ENCODE results near the gene KLHL20. TPM values are rescaled to one million over a fixed set of nuclear protein-coding genes. Genes with fewer than 3 reads are reported as not detected.

The KLHL20 gene
- total and polyA plus RNA-seq, 2 of the 8 experiments (the other 6 are each of a cell fraction or from before 2014, with no cell fraction given), result 4.9 to 12.3 TPM

- no peak overlapping the region for H4K5ac ChIP-seq (ENCODE audit: insufficient read length, low read depth, low read length)
- H3K27me3 ChIP-seq (replicated peaks in 1 of 4; ENCODE audit: control insufficient read depth in 3 of 4, extremely low read depth in 1 of 4, insufficient read depth in 3 of 4, low read length in 3 of 4), result no peaks in the 10 kb centered on the region
- H3K9ac ChIP-seq (replicated peaks in 1 of 4; ENCODE audit: extremely low read depth in 1 of 4, low read depth in 3 of 4, low read length in 3 of 4), result no peak overlapping the region
- H3K4ac ChIP-seq (replicated peaks; ENCODE audit: insufficient read length, low read depth, low read length), result no peak overlapping the region
- no peak overlapping the region for H2BK5ac ChIP-seq (ENCODE audit: low read depth, low read length)
- no peak overlapping the region for H3K23ac ChIP-seq (ENCODE audit: insufficient read length)
- H4K20me1 ChIP-seq (replicated peaks in 1 of 2; ENCODE audit: control insufficient read depth in 1 of 2, insufficient read depth in 2 of 2, low read length in 2 of 2), result peaks cover 0 to 2% of the 10 kb centered on the region in 2 experiments
- no peaks in the 10 kb centered on the region for H3K9me3 ChIP-seq (ENCODE audit: insufficient read depth in 2 of 2, low read depth in 1 of 2, low read length in 1 of 2)
- no peak overlapping the region for H3K56ac ChIP-seq (replicated peaks; ENCODE audit: insufficient read length, low read depth, low read length)
- H3K4me2 ChIP-seq (ENCODE audit: insufficient read depth in 1 of 2, low read depth in 2 of 2, low read length in 2 of 2), result no peak overlapping the region
- H2BK120ac ChIP-seq (replicated peaks; ENCODE audit: low read depth, low read length), result no peak overlapping the region
- H2BK12ac ChIP-seq (ENCODE audit: low read depth, low read length), result no peak overlapping the region
- no peak overlapping the region for H2AFZ ChIP-seq (ENCODE audit: low read length)
- H3K79me1 ChIP-seq (ENCODE audit: low read depth, low read length), result no peaks in the 10 kb centered on the region
- H3K14ac ChIP-seq (ENCODE audit: insufficient read length), result no peak overlapping the region
- ChIA-PET POLR2A (ENCODE audit: partially characterized antibody) (interaction anchor here (1.2 to 6.3 kb wide), 3 partner anchors 8 to 31 kb away, joined by 3 to 39 read pairs (median 3); partner anchors contain the start of gene DARS2), CTCF (ENCODE audit: partially characterized antibody) (interaction anchor here (1.4 kb wide), 1 partner anchor 412 kb away, joined by 5 read pairs; no protein-coding TSS in a partner anchor)
- H2AK5ac ChIP-seq (ENCODE audit: low read depth, low read length), result no peak overlapping the region
- FAIRE-seq (no peak), DNase-seq (ENCODE audit: low read depth in 1 of 2, low spot score in 2 of 2) (no peak)
- H3K27ac ChIP-seq (ENCODE audit: low read depth, low read length), result no peak overlapping the region
- no peaks in the 10 kb centered on the region for H3K79me2 ChIP-seq (ENCODE audit: control insufficient read depth in 1 of 2, insufficient read depth in 2 of 2, low read length in 2 of 2)
- 100% methylated on average over 1 of the region's 1 CpG; no CpG with 5 or more reads in 1 of the 2 experiments for WGBS, 2 experiments (ENCODE audit: extremely low coverage in 1 of 2, insufficient coverage in 1 of 2, insufficient read length in 1 of 2, insufficient replicate concordance in 2 of 2, low coverage in 1 of 2, low lambda C conversion rate in 2 of 2, missing lambda C conversion rate in 1 of 2)
- no peak overlapping the region for H2BK15ac ChIP-seq (ENCODE audit: low read length)
- H3K36me3 ChIP-seq (ENCODE audit: control insufficient read depth in 2 of 4, insufficient read depth in 4 of 4, low read length in 3 of 4), result peaks cover 0 to 55% (median 26%) of the 10 kb centered on the region in 4 experiments; a peak in 7 of 8 replicates
- TF ChIP-seq POLR2A (IDR thresholded peaks at IDR 0.05; ENCODE audit: control extremely low read depth in 1 of 2, low read depth in 2 of 2, low read length in 2 of 2), result no peak
- no peak for TF ChIP-seq YY1 (IDR thresholded peaks at IDR 0.05; ENCODE audit: low read depth, low read length)
- TF ChIP-seq TAF1 (IDR thresholded peaks at IDR 0.05; ENCODE audit: low read depth, low read length), result no peak
- no peak for TF ChIP-seq E2F6 (IDR thresholded peaks at IDR 0.05)
- TF ChIP-seq RBBP5 (IDR thresholded peaks at IDR 0.05; ENCODE audit: borderline replicate concordance, low read depth, low read length), result no peak
- TF ChIP-seq SRF (IDR thresholded peaks at IDR 0.05; ENCODE audit: low read depth, low read length), result no peak
- no peaks in the 10 kb centered on the region for H3K23me2 ChIP-seq (ENCODE audit: low read depth, low read length)
- no peak overlapping the region for H3K18ac ChIP-seq (ENCODE audit: extremely low read depth, low read length)
- H2BK20ac ChIP-seq (ENCODE audit: low read length), result no peak overlapping the region
- H4K8ac ChIP-seq (ENCODE audit: extremely low read depth, insufficient read depth, low read length), result no peak overlapping the region
- H3K4me1 ChIP-seq (replicated peaks in 1 of 4; ENCODE audit: control insufficient read depth in 3 of 4, insufficient read depth in 4 of 4, low read length in 3 of 4), result no peaks in the 10 kb centered on the region
- no peak overlapping the region for H3K4me3 ChIP-seq (ENCODE audit: extremely low read depth in 1 of 4, insufficient read depth in 2 of 4, low read depth in 3 of 4, low read length in 4 of 4)
- H4K91ac ChIP-seq (replicated peaks; ENCODE audit: insufficient read length, low read length), result no peak overlapping the region
Measured at GRCh38 chr1:173832748-173833147, 118.0 kb downstream of the KLHL20 start.

Measured in H1 (cell line).